G401 (cell line): Measurements from ENCODE around the gene LRRD1. TPM values are rescaled to one million over a fixed set of nuclear protein-coding genes. Genes with fewer than 3 reads are reported as not detected.

ENCODE experiments used
- DNase-seq: peaks from one replicate; pipeline ENCODE4 v3.0.0-alpha.2; 2015; ENCODE audit warnings: low spot score
- in situ Hi-C: cut with HindIII; loops from 2 replicates; pipeline ENCODE4 v1.10.0; 2016; ENCODE audit warnings: low sequenced_read_pairs, mixed read lengths
- total RNA-seq: library from RNA; depleted of rRNA; stranded (reverse); fragments of >200 nt; shearing (Covaris generic); gene quantifications from 2 replicates; pipeline ENCODE4 v1.2.3, GENCODE V29; 2014; rRNA removed

LRRD1 gene
- total RNA-seq, 1 experiment from 2014 or later = 0.03 TPM

- in situ Hi-C loops = no loop called here
- no peak for DNase-seq
Observed at GRCh38 chr7:92095380-92095779, 83.6 kb downstream of the LRRD1 start.

Other genes with a start within 250 kb of the LRRD1 start
- 15.4 and 20.4 TPM in 2 replicates for gene AKAP9, start 238.3 kb downstream of the LRRD1 start, total RNA-seq
- 77.6 and 116 TPM in 2 replicates for gene CYP51A1, start 44.7 kb downstream of the LRRD1 start, total RNA-seq
- 25.0 and 39.7 TPM in 2 replicates for gene KRIT1, start 66.8 kb upstream of the LRRD1 start, total RNA-seq
- 24.7 and 46.3 TPM in 2 replicates for gene ANKIB1, start 66.8 kb upstream of the LRRD1 start, total RNA-seq